Right lobe of liver (tissue), 4 donors: ENCODE results near the gene PSD.

Experiments
- POLR2A ChIP-seq: fragments of 450-650 bp; IDR thresholded peaks from one replicate; pipeline ENCODE4 v1.6.1; 2017; ENCODE audit warnings: antibody characterized with exemption, mild to moderate bottlenecking
- TF ChIP-seq, protein P1 (sequence below), 4 donors: fragments of 200-600 bp in 3 of 4; fragments of 450-650 bp in 1 of 4; IDR thresholded peaks; one replicate each; pipeline versions ENCODE4 v1.5.1 to v1.8.0; 2016 to 2022; ENCODE audit warnings: antibody characterized with exemption in 4 of 4, mild to moderate bottlenecking in 2 of 4
- donor health status: DM: no; HTN: no; CAD: no.
- donor health status: DM: no; HTN: no; CAD: no.
- donor health status: DM: no; HTN: yes; CAD: no.

DNA sequence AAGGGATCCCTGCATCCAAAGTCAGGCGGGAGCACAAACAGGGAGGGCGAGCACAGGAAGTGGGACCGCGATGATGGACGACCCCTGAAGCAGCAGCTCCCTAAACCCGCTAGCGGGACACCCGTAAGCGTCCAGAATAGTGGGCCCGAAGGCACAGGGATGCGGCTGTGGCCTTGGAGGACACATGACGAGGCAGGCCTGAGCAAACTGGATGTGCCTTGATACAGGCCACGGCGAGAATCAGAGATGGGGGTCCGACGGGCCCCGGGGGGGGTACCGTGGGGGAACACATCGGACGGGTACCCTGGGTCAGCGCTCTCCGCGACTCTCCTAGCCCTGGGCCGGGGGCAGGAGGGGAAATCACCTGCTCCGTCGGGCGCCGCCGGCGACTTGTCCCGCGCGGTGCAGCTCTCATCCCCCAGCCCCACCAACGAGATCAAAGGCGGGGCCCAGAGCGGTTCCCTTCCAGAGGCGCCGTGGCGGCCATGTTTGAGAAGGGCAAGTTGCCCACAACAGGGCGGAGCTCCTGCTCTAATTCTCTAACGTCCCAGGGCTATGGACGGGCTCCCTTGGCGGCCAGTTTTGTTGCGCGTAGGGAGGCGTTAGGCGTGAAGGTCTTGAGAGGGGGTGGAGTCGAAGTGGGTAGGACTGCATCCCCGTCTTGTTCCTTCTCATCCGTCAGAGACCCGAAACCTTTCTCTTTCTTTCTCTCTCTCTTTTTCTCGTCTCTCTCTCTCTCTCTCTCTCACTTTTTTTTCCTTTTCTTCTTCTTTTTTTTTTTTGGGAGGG is 13.8 kb upstream of the PSD start, which contains the start of gene CUEDC2:
- TF ChIP-seq, protein P1, sequence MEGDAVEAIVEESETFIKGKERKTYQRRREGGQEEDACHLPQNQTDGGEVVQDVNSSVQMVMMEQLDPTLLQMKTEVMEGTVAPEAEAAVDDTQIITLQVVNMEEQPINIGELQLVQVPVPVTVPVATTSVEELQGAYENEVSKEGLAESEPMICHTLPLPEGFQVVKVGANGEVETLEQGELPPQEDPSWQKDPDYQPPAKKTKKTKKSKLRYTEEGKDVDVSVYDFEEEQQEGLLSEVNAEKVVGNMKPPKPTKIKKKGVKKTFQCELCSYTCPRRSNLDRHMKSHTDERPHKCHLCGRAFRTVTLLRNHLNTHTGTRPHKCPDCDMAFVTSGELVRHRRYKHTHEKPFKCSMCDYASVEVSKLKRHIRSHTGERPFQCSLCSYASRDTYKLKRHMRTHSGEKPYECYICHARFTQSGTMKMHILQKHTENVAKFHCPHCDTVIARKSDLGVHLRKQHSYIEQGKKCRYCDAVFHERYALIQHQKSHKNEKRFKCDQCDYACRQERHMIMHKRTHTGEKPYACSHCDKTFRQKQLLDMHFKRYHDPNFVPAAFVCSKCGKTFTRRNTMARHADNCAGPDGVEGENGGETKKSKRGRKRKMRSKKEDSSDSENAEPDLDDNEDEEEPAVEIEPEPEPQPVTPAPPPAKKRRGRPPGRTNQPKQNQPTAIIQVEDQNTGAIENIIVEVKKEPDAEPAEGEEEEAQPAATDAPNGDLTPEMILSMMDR (IDR thresholded peaks at IDR 0.05), result no peak
- TF ChIP-seq POLR2A, result peak; percentile 52
